Fibroblast of skin of scalp (primary cell): ENCODE results near the gene ANTXR1. TPM values are rescaled to one million over a fixed set of nuclear protein-coding genes. Genes with fewer than 3 reads are reported as not detected.

Experiments
- DNase-seq: peaks from one replicate; pipeline ENCODE4 v3.0.0-alpha.2; 2013
- polyA plus RNA-seq, 2 experiments: library from polyadenylated mRNA; unstranded; fragments of 120-200 nt; gene quantifications; one replicate each; pipeline ENCODE4 v1.2.1, GENCODE V29; 2013; ENCODE audit not compliant: insufficient read length in 2 of 2

The ANTXR1 gene
- polyA plus RNA-seq (2013, experiment 1 of 2; ENCODE audit: insufficient read length), result 80.2 TPM
- polyA plus RNA-seq (2013, experiment 2 of 2; ENCODE audit: insufficient read length), result 85.0 TPM

- DNase-seq, result peak; percentile 84
These were observed at the start of gene ANTXR1 for GRCh38 chr2:69013142-69013839. TSS of gene ANTXR1 (plus strand) at chr2:69013179. CDS start at chr2:69013500, 321 bp downstream.

GRCh38 chr2:68964282-68964681 lies 48.7 kb upstream of the ANTXR1 start:
- DNase-seq, result no peak

DNA sequence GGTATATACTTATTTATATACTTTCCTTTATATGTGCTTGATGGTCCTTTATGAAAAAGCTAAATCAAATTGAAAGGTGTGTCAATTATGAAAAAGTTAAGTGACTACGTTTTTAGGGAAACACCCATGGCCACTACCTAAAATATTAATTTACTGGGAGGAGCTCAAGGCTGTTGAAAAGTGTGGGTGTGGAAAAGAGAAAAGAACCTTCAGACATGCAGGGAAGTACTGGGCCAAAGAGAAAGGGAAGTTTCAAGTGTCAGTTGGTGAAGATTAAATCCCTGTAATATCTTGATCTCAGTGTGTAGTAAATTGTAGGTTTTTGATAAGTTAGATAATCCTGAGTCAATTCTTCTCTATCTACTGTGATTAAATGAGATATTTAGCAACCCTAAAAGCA lies 44.8 kb upstream of the ANTXR1 start:
- DNase-seq, result no peak

GRCh38 chr2:68969736-68970490 lies 43.1 kb upstream of the ANTXR1 start:
- no peak for DNase-seq

DNA sequence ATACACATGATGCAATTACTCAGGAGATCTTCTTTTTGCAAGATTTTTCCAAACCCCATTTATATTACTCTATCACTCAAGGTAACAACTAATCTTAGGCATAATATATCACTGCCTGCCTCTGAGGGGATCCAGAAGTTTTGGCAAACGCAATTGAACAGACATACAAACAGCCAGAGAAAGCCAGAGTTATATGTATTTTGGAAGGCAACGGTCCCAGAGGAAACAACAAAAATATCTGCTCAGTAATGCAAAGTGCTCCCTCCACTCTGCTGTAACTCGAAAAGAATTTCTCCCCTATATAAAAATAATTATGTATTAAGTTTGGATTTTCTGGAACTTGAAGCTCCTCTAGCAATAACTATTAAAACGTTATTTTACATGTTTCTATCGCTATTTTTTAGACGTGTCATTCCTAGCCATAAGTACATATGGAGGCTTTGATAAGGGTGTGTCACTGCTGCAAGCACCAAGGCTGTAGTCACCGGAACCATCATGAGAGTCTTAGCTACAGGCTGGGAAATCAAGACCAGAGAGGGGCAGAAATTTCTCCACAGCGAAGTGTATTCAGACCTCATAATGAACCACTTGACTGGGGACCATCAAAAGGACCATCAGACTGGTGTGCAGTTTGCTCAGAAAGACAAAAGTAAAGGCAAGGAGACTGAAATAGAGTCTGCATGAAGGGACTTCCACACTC lies 42.3 kb upstream of the ANTXR1 start:
- peak; percentile 73 for DNase-seq

GRCh38 chr2:68971591-68972231 lies 41.3 kb upstream of the ANTXR1 start:
- peak; percentile 97 for DNase-seq

- peak; percentile 22 for DNase-seq
These were observed 38.7 kb upstream of the ANTXR1 start, which contains the start of gene GKN1 for GRCh38 chr2:68974251-68974650. TSS of gene GKN1 (plus strand) at chr2:68974636. CDS start at chr2:68974678, 42 bp downstream.

DNA sequence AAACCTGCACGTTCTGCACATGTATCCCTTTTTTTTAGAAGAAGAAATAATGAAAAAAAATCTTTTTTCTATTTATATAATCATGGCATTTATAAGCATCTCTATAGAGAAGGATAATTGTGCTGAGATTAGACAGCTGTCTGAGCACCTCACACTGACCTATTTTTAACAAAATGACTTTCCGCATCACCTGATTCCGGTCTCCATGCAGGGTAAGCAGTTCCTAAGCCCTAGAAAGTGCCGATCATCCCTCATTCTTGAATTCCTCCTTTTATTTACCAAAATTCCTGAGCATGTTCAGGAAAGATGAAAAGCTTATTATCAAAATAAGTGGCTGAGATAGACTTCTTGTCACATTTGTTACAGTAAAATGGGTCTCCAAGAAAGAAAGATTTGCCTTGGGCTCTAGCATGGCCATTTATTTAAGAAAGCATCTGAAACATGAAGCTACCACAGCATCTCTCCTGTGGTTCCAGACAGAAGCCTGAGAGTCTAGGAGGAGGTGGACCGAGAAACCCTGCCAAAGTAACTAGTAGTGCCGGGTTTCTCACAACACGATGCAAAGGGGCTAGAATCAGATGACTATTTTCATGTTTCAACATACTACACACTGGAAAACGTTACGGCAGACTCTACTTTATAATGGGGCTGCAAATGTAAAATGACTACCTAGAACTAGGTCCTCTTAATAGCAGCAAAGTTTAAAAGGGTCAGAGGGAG lies 37.9 kb upstream of the ANTXR1 start:
- DNase-seq, result peak; percentile 34

DNA sequence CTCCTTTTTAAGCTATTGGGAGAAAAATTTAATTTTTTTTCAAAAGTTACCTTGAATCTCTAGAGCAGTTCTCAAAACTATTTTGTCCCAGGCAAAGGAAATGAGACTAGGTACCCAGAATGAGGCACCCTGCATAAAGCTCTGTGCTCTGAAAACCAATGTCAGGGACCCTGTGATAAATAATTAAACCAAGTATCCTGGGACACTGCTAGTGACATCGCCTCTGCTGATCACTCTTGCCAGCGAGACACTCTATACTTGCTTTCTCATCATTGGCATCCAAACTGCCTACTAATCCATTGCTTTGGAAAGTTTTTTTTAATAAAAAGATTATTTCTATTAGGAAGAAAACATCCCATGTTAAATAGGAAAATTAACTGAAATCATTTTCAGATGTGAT lies 37.1 kb upstream of the ANTXR1 start:
- DNase-seq, result no peak

DNA sequence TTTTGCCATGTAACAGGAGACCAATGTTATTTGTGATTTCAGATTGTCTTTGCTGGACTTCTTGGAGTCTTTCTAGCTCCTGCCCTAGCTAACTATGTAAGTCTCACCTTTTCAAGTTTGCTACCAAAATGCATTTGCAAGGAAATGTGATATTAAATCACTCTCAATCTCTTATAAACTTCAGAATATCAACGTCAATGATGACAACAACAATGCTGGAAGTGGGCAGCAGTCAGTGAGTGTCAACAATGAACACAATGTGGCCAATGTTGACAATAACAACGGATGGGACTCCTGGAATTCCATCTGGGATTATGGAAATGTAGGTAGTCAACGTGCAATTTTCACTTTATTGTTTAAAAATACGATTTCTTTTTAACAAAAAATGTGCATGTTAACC lies 35.5 kb upstream of the ANTXR1 start:
- no peak for DNase-seq

GRCh38 chr2:68978098-68978497 lies 34.9 kb upstream of the ANTXR1 start:
- no peak for DNase-seq

DNA sequence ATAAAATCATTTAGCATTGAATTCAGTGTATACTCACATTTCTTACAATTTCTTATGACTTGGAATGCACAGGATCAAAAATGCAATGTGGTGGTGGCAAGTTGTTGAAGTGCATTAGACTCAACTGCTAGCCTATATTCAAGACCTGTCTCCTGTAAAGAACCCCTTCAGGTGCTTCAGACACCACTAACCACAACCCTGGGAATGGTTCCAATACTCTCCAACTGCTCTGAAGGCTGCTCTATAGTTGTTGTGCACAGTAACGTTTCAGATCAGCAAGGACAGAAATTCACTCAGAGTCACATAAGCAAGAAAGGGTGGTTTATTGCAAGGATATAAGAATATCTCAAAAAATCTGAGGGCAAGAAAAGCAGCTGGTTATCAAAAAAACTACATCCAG lies 32.0 kb upstream of the ANTXR1 start:
- no peak for DNase-seq

DNA sequence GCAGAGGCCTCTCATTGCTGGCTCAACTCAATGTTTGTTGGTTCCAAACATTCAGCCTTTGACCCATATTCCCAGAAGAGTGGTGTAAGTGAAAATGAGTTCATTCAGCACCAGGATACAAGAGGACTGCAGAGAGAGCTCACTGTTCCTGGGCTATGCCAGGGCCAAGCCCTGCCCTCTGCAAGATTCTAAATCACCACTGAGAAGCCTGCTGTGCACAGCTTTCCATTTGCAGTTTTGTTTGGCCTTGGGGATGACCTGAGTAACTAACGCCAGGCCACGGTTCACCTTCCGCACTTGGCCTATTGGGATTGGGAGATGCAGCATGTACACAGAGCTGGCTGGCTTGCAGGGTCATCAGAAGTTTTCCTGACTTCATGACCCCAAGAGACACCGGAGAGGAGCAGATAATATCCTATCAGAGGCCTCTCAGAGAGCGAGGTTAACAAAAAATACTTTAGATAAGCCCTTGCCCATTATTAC lies 25.9 kb upstream of the ANTXR1 start:
- no peak for DNase-seq

DNA sequence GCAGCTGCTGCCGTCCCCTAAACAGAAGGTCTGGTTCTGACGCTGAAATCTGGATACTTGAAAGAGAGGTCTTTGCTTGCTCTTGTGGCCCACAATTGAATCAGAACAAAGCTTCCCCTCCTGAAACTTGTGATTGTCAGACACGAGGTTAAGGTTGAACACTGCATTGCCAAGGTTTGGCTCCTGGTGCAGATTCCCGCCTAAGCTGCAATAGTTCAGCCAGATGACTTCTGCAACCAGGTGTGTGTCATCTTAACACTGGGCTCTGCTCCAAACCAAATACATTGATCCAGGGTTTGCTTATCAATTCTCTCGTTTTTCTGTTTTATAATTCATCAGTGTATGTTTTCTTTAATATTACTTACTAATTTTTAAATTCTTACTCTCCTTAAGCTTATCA lies 23.9 kb upstream of the ANTXR1 start:
- DNase-seq, result no peak

DNA sequence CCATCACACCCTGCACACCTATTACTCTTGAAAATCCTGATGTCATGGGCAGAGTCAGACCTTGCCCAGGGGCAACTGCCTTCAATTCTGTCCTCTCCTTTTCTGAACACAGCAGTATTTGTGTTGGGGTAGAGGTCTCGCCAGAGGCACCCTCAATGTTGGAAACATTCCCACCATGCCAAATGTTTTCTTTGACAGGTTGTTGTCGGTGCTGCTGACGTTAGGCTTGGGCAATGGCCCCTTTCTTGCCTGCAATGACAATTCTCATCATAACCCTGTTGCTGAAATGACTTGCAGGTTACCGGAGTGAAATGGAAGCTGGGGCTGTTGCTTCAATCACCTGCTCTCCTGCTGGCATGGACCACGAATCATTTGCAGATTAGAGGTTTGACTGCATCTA lies 20.6 kb upstream of the ANTXR1 start:
- DNase-seq, result no peak

DNA sequence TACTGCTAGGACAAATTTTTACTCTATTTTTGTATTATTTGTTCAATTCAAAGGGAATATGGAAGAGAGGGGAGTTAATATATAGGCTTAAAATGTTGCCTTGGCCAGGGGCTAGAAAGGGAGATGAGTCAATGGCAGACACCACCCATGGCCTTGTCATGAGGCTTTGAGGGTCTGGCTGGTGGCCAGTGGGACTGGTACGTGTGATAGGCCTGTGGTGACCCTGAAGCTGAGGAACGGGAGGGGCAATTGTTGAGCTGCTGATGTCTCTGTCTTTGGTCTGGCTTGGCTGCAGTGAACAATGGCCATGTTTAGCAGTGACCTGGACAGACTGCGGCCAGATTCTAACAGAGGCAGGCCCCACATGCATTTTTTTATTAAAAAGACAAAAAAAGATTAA lies 20.0 kb upstream of the ANTXR1 start:
- no peak for DNase-seq

- no peak for DNase-seq
These were observed 19.3 kb upstream of the ANTXR1 start for GRCh38 chr2:68993660-68994059.

DNA sequence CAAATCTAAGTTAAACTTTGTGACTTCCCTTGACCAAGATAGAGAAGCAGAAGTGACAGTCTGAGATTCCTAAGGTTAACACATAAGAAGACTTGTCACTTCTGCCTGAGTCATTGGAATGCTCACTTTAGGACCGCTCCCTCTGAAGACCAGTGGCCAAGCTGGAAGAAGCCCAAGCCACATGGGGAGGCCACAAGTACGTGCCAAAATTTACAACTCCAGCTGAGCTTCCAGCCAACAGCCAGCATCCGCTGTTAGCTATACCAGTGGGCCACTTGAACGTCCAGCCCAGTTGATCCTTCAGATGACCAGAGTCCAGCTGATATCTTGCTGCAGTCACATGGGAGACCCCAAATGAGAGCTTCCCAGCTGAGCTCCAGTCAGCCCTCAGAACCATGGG lies 18.1 kb upstream of the ANTXR1 start:
- peak; percentile 93 for DNase-seq

- DNase-seq, result peak; percentile 58
These were observed 17.1 kb upstream of the ANTXR1 start for GRCh38 chr2:68995916-68996315.

- peak; percentile 57 for DNase-seq
These were observed 15.6 kb upstream of the ANTXR1 start for GRCh38 chr2:68997401-68997800.

DNA sequence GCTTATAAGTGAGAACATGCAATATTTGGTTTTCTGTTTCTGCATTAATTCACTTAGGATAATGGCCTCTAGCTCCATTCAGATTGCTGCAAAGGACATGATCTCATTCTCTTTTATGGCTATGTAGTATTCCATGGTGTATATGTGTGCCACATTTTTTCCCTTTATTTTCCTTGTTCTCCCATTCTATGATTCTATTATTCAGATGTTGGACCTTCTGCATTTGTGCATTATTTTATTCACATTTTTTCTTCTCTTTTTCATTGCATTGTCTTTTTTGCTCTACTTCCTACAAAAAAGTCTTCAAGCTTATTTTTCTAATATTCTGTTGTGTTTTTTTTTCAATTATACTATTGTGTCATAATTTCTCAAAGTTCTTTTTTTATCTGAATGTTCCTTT lies 11.1 kb upstream of the ANTXR1 start:
- DNase-seq, result no peak

- no peak for DNase-seq
These were observed 9.2 kb upstream of the ANTXR1 start for GRCh38 chr2:69003731-69004130.
